GM18517 (cell line): ENCODE results near the gene KBTBD12.
"Not testable (repeated sequence)": the region's sequence is repeated elsewhere in the genome, so short reads cannot be mapped to it uniquely, and the experiment has no call there.

Experiments used
- ATAC-seq: cut with Tn5 transposase; IDR thresholded peaks from one replicate; pipeline ENCODE4 v1.9.1; 2021; ENCODE audit warnings: mild to moderate bottlenecking, moderate library complexity; ENCODE audit not compliant: unreplicated experiment

Gene KBTBD12

DNA sequence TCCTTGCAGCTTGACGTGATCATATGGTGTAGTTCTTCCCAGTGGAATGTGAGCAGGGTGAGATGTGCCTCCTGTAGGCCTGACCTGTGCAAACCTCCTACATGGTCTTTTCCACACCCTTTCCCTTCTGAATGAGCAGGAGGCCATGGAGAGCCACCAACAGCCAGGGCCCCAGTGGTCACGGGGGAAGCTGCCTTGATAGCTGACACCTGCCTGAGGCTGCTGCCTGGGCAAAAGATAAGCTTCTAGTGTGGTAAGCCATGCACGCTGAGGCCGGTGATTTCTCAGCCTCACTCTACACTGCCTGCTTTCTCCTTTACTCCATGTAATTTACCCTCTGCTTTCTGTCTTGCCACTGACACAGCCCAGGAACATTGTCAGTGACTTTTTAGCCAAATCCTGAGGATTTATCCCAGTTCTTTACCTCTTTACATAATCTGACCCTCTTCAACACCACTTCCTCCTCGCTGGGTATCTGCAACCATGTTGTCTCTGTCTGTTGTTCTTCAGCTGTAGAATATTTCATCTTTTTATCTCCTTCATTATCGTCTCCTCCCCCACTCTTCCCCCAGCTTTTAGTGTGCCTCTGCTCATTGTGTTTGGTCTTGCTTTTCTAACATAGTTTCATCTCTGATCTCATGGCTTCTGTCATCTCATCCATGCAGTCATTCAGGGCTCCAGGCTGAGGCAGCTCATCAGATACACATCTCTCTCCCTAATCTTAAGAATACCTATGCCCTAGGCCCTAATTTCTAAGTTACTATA, 11.2 kb upstream of the KBTBD12 start:
- no peak for ATAC-seq

DNA sequence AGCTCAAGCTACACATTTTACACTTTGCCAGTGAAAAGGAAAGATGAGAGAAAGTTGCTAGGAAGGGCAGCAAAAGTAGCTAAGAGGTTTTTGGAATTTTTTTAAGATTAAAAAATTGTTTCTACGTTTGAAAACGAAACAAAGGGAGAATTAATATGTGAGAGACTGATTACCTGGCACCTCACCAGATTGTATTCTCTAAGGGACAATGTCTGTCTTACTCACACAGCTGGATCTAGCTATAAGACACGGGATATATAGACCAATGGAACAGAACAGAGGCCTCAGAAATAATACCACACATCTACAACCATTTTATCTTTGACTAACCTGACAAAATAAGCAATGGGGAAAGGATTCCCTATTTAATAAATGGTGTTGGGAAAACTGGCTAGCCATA, 9.5 kb upstream of the KBTBD12 start:
- ATAC-seq = no peak

DNA sequence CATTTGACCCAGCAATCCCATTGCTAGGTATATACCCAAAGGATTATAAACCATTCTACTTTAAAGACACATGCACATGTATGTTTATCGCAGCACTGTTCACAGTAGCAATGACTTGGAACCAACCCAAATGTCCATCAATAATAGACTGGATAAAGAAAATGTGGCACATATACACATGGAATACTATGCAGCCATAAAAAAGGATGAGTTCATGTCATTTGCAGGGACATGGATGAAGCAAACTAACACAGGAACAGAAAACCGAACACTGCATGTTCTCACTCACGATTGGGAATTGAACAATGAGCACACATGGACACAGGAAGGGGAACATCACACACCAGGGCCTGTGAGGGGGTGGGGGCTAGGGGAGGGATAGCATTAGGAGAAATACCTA, 8.4 kb upstream of the KBTBD12 start:
- ATAC-seq = not testable (repeated sequence)

- no peak for ATAC-seq
Observed at GRCh38 chr3:127908202-127908601, 6.8 kb upstream of the KBTBD12 start.

DNA sequence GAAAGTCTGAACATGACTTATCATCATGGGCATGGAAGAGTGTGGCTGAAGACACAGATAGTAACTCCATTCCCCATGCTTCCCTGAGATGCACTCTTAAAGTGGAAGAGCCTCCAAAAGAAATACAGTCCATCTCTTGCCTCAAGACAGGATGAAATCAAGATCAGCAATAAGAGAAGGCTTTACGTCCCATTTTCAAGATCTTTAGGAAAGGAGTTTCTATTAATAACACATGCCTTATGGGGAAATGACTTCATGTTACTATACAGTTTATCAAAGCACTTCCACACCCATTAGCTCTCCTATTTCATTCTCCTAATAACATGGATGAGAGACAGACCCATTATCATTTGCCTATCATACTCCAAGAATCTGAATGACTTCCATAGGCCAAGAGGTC, 6.1 kb upstream of the KBTBD12 start:
- no peak for ATAC-seq

DNA sequence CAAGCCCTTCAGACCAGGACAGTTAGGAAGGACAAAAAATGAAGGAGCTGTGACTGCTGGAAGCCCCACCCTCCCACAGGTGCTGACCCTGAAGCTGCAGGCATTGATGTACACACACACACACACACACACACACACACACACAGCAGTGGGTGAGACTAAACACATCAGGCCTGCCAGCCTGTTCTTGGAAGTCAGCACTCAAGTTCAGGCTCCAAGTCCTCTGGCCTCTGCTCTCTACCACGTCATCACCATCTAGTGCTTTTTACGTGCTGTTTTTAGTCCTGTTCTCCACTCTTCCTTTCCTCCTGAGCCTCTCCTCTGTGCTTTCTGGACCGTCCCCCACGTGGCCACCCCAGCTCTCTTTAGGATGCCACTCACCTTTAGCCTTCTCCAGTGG, 5.4 kb upstream of the KBTBD12 start:
- ATAC-seq = no peak

GRCh38 chr3:127911421-127911931, 3.6 kb upstream of the KBTBD12 start:
- ATAC-seq = no peak

- ATAC-seq = not testable (repeated sequence)
Observed at GRCh38 chr3:127913841-127914240, 1.2 kb upstream of the KBTBD12 start.

DNA sequence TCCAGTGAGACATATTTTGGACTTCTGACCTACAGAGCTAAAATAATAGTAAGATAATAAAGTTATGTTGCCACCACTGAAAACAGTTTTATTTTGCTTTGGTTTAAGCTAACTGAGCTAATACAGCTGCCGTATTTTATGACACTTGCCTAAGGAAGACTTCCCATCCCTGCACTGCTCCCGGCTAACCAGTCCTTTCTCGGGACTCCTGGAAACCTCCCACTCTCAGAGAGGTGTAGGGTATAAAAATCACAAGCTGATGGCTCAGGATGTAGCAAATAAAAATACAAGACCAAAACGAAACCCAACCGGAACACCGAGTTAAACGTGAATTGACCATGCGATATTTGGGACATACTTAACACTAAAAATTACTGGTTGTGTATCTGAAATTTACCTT, 448 bp upstream of the KBTBD12 start:
- no peak for ATAC-seq

- no peak for ATAC-seq
Observed at GRCh38 chr3:127915937-127916493, 983 bp downstream of the KBTBD12 start.

DNA sequence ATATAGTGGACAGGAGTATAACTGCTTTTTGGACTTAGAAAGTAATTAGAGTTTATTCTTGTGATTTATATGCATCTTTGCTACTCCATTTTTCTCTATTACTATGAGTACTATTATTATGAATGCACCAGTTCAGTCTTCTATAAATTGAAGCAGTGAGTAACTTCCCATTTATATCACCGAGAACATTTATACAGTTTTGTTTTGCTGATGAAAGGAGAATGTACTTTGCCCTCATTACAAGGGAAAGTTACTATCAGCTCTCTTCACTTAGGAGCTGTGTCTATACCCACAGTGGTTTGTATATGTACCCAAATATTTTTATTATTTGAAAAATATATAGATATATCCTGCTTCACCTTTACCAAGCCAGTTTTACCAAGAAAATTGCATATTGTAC, 5.7 kb downstream of the KBTBD12 start:
- ATAC-seq = no peak

DNA sequence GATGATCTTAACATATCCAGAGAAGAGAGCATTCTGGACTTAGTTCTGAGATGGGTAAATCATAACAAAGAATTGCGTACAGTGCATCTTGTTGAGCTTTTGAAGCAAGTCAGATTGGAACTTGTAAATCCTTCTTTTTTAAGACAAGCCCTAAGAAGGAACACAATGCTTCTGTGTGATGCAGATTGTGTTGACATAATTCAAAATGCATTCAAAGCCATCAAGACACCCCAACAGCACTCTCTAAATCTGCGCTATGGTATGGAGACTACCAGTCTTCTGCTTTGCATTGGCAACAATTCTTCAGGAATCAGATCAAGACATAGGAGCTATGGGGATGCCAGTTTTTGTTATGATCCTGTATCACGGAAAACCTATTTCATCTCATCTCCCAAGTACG, 8.6 kb downstream of the KBTBD12 start:
- ATAC-seq = no peak

- no peak for ATAC-seq
Observed at GRCh38 chr3:127925384-127925783, 10.4 kb downstream of the KBTBD12 start.

GRCh38 chr3:127927829-127928604, 13.0 kb downstream of the KBTBD12 start:
- ATAC-seq = no peak

GRCh38 chr3:127929818-127930413, 14.9 kb downstream of the KBTBD12 start:
- ATAC-seq = no peak

GRCh38 chr3:127933396-127933795, 18.4 kb downstream of the KBTBD12 start:
- no peak for ATAC-seq

- ATAC-seq = no peak
Observed at GRCh38 chr3:127938800-127939199, 23.8 kb downstream of the KBTBD12 start.

DNA sequence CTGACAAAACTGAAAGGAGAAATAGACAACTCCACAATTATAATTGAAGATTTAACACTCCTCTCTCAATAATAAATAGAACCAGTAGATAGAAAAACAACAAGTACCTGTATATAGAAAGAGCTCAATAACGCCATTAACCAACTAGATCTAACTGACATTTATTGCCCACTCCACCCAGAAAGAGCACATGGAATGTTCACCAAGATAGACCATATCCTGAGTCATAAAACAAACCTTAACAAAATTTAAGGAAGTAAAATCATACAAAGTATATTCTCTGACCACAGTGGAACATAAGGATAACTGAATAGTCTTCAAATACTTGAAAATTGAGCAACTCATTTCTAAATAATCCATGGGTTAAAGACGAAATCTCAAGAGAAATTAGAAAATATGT, 25.1 kb downstream of the KBTBD12 start:
- ATAC-seq = no peak

- ATAC-seq = no peak
Observed at GRCh38 chr3:127942613-127943012, 27.6 kb downstream of the KBTBD12 start.

GRCh38 chr3:127948211-127948610, 33.2 kb downstream of the KBTBD12 start:
- no peak for ATAC-seq

- no peak for ATAC-seq
Observed at GRCh38 chr3:127949446-127950055, 34.5 kb downstream of the KBTBD12 start.
